ENCODE data around the gene AFAP1. TPM values are rescaled to one million over a fixed set of nuclear protein-coding genes. Genes with fewer than 3 reads are reported as not detected.
A peak's percentile ranks its signal among the peaks of the same experiment; 100 is the strongest.

Gene AFAP1
- polyA plus RNA-seq, 1 donor (not counting 4 experiments of a cell fraction or from before 2014, with no cell fraction given) = 7.6 TPM

DNA sequence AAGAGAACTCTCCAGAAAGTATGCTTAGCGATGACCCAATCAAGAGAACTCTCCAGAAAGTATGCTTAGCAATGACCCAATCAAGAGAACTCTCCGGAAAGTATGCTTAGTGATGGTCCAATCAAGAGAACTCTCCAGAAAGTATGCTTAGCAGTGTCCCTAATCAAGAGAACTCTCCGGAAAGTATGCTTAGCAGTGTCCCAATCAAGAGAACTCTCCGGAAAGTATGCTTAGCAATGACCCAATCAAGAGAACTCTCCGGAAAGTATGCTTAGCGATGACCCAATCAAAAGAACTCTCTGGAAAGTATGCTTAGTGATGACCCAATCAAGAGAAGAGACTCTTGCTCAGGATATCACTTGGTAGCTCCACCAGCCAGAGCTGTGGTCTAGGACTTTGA lies 92.5 kb downstream of the AFAP1 start:
- Histone ChIP-seq H2AFZ (ENCODE audit: control insufficient read depth, low read length) (no peak overlapping the region), H4K20me1 (ENCODE audit: control insufficient read depth, extremely low read depth, insufficient read depth, low read length) (no peaks in the 10 kb centered on the region), H3K27ac (ENCODE audit: control insufficient read depth, insufficient read depth, low read length) (no peak overlapping the region), H3K79me2 (ENCODE audit: control insufficient read depth, insufficient read depth, low read length) (peaks cover 22% of the 10 kb centered on the region), H3K9me3 (ENCODE audit: control insufficient read depth, low read depth, low read length) (peaks cover 6% of the 10 kb centered on the region), H3K9ac (ENCODE audit: control insufficient read depth, extremely low read depth, insufficient read depth, low read length) (no peak overlapping the region), H3K27me3 (ENCODE audit: control insufficient read depth, extremely low read depth, insufficient read depth, low read length) (no peaks in the 10 kb centered on the region), H3K4me3 (ENCODE audit: control insufficient read depth in 2 of 3, extremely low read depth in 1 of 3, insufficient read depth in 2 of 3, low read depth in 1 of 3, low read length in 3 of 3) (no peak overlapping the region), H3K36me3 (ENCODE audit: control insufficient read depth in 2 of 2, extremely low read depth in 1 of 2, insufficient read depth in 2 of 2, low read length in 2 of 2) (peaks cover 7 to 15% of the 10 kb centered on the region in 2 experiments), H3K4me2 (ENCODE audit: control insufficient read depth, extremely low read depth, insufficient read depth, low read depth, low read length) (no peak overlapping the region), H3K9me1 (ENCODE audit: control insufficient read depth, extremely low read depth, insufficient read depth, low read length) (no peaks in the 10 kb centered on the region), H3K4me1 (ENCODE audit: control insufficient read depth, extremely low read depth, insufficient read depth, low read length) (peaks cover 27% of the 10 kb centered on the region)
- dilution Hi-C loops (cut with MboI; ENCODE audit: extremely low pct_ligation_motif_present, low sequenced_read_pairs) = no loop called here
- FAIRE-seq (peak; percentile 46), DNase-seq (ENCODE audit: low read depth, low spot score) (no peak)
- TF ChIP-seq, protein P1, sequence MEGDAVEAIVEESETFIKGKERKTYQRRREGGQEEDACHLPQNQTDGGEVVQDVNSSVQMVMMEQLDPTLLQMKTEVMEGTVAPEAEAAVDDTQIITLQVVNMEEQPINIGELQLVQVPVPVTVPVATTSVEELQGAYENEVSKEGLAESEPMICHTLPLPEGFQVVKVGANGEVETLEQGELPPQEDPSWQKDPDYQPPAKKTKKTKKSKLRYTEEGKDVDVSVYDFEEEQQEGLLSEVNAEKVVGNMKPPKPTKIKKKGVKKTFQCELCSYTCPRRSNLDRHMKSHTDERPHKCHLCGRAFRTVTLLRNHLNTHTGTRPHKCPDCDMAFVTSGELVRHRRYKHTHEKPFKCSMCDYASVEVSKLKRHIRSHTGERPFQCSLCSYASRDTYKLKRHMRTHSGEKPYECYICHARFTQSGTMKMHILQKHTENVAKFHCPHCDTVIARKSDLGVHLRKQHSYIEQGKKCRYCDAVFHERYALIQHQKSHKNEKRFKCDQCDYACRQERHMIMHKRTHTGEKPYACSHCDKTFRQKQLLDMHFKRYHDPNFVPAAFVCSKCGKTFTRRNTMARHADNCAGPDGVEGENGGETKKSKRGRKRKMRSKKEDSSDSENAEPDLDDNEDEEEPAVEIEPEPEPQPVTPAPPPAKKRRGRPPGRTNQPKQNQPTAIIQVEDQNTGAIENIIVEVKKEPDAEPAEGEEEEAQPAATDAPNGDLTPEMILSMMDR (optimal IDR thresholded peaks at IDR 0.05 in 1 of 3, IDR thresholded peaks at IDR 0.05 in 1 of 3, conservative IDR thresholded peaks at IDR 0.05 in 1 of 3; ENCODE audit: extremely low read depth in 1 of 3, insufficient read depth in 2 of 3, low read length in 3 of 3) = no peak
- no peak for TF ChIP-seq EZH2 (IDR thresholded peaks at IDR 0.05; ENCODE audit: low read length)

DNA sequence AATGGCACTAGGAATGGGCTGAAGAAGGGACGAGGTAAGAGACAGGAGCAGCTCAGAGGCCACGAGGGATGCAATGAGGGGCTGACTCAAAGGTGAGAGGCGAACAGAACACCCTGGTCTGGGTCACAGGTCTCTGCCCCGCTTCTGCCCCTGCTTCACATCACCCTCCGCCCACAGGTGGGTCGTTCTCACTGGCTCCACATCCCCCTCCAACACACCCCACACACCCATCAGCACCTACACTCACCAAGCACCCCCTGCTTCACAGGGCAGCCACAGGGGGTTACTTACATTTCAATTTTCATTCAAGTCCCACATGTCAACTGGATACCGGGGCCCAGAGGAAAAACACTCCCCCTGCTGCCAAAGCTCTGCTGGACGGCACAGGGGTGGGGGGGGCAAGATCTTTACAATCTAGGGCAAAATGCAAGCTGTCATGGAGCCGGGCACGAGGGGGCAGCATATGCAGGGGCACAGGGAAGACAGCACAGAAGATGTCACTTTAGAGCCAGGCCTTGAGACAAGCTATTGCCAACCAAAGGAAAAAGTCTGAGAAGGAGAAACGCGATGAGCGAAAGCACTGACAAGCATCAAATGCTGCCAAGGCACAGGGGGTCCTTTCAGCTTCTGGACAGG lies 94.0 kb downstream of the AFAP1 start:
- no peak for FAIRE-seq
- Histone ChIP-seq H3K9me3 (ENCODE audit: control insufficient read depth, low read depth, low read length) (peaks cover 6% of the 10 kb centered on the region), H3K4me1 (ENCODE audit: control insufficient read depth, extremely low read depth, insufficient read depth, low read length) (peaks cover 41% of the 10 kb centered on the region), H3K27ac (ENCODE audit: control insufficient read depth, insufficient read depth, low read length) (peak overlapping the region; percentile 97), H2AFZ (ENCODE audit: control insufficient read depth, low read length) (no peak overlapping the region), H3K36me3 (ENCODE audit: control insufficient read depth in 2 of 2, extremely low read depth in 1 of 2, insufficient read depth in 2 of 2, low read length in 2 of 2) (peaks cover 3 to 9% of the 10 kb centered on the region in 2 experiments), H4K20me1 (ENCODE audit: control insufficient read depth, extremely low read depth, insufficient read depth, low read length) (no peaks in the 10 kb centered on the region), H3K79me2 (ENCODE audit: control insufficient read depth, insufficient read depth, low read length) (peaks cover 14% of the 10 kb centered on the region), H3K4me2 (ENCODE audit: control insufficient read depth, extremely low read depth, insufficient read depth, low read depth, low read length) (no peak overlapping the region), H3K4me3 (ENCODE audit: control insufficient read depth in 2 of 3, extremely low read depth in 1 of 3, insufficient read depth in 2 of 3, low read depth in 1 of 3, low read length in 3 of 3) (no peak overlapping the region), H3K9me1 (ENCODE audit: control insufficient read depth, extremely low read depth, insufficient read depth, low read length) (no peaks in the 10 kb centered on the region), H3K9ac (ENCODE audit: control insufficient read depth, extremely low read depth, insufficient read depth, low read length) (no peak overlapping the region), H3K27me3 (ENCODE audit: control insufficient read depth, extremely low read depth, insufficient read depth, low read length) (no peaks in the 10 kb centered on the region)
- no peak for DNase-seq (ENCODE audit: low read depth, low spot score)
- dilution Hi-C loops (cut with MboI; ENCODE audit: extremely low pct_ligation_motif_present, low sequenced_read_pairs) = no loop called here
- TF ChIP-seq, protein P1 (optimal IDR thresholded peaks at IDR 0.05 in 1 of 3, IDR thresholded peaks at IDR 0.05 in 1 of 3, conservative IDR thresholded peaks at IDR 0.05 in 1 of 3; ENCODE audit: extremely low read depth in 1 of 3, insufficient read depth in 2 of 3, low read length in 3 of 3) = no peak
- no peak for TF ChIP-seq EZH2 (IDR thresholded peaks at IDR 0.05; ENCODE audit: low read length)
